ENCODE data around the gene CDK6.
A peak's percentile ranks its signal among the peaks of the same experiment; 100 is the strongest.
"Not testable (repeated sequence)": the region's sequence is repeated elsewhere in the genome, so short reads cannot be mapped to it uniquely, and the experiment has no call there.

The CDK6 gene

DNA sequence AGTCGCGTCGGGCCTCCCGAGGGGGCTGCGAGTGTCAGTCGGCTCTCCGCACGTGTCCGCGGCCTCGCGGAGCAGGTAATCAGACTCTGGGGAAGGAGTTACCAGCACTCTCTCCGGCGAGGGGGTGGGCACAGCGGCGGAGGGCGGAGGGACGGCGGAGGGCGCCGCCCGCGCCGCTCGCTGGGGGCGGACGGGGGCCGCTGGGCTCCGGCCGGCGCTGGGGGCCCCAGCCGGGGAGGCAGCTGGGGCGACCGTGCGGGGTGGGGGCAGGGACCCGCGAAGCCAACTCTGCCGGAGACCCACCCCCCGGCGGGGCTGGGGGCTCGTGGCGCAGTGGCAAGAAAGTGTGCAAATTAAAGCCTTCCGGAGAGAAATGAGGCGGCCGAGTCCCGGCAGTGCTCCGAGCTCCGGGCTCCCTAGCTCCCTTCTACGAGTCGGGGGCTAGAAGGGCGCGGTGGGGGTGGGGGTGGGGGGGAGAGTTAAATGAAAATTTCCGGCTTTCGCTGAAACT is at the start of gene CDK6:
Gene CDK6 (minus strand): TSS at position 85 of the 511 bp plus-strand sequence. CDS start 3,250 bp downstream, outside the sequence.
- no peaks in the 10 kb centered on the region for H3K27me3 ChIP-seq (ENCODE audit: insufficient read depth, low read length)
- H3K9me3 ChIP-seq (ENCODE audit: low read length), result no peaks in the 10 kb centered on the region
- H3K4me1 ChIP-seq (ENCODE audit: insufficient read depth, low read length), result peaks cover 33% of the 10 kb centered on the region
- H2AFZ ChIP-seq (ENCODE audit: low read depth, low read length), result peak within 1 kb of the TSS; percentile 84
- no peaks in the 10 kb centered on the region for H3K36me3 ChIP-seq (ENCODE audit: insufficient read depth, low read length)
- H3K4me3 ChIP-seq (ENCODE audit: low read length), result peak within 1 kb of the TSS; percentile 85

DNA sequence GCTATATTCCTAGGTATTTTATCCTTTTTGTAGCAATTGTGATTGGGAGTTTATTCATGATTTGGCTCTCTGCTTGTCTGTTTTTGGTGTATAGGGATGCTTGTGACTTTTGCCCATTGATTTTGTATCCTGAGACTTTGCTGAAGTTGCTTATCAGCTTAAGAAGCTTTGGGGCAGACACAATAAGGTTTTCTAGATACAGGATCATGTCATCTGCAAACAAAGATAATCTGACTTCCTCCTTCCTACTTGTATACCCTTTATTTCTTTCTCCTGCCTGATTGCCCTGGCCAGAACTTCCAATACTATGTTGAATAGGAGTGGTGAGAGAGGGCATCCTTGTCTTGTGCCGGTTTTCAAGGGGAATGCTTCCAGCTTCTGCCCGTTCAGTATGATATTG is 49.7 kb upstream of the CDK6 start:
- not testable (repeated sequence) for H3K36me3 ChIP-seq (ENCODE audit: insufficient read depth, low read length); H3K4me1 ChIP-seq (ENCODE audit: insufficient read depth, low read length); H2AFZ ChIP-seq (ENCODE audit: low read depth, low read length); H3K4me3 ChIP-seq (ENCODE audit: low read length); H3K27me3 ChIP-seq (ENCODE audit: insufficient read depth, low read length); H3K9me3 ChIP-seq (ENCODE audit: low read length)

DNA sequence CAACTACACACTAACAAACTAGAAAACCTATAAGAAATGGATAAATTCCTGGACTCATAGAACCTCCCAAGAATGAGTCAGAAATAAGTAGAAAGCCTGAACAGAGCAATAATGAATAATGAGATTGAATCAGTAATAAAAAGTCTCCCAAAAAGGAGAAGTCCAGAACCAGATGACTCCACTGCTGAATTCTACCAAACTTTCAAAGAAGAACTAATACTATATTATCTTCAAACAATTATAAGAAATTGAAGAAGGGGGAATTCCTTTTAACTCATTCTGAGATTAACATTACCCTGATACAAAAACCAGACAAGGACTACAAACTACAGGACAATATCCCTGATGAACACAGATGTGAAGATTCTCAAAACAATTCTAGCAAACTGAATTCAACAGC is 47.8 kb upstream of the CDK6 start:
- Histone ChIP-seq H2AFZ (ENCODE audit: low read depth, low read length) (no peak overlapping the region), H3K9me3 (ENCODE audit: low read length) (peaks cover 2% of the 10 kb centered on the region), H3K4me3 (ENCODE audit: low read length) (no peak overlapping the region), H3K36me3 (ENCODE audit: insufficient read depth, low read length) (no peaks in the 10 kb centered on the region), H3K4me1 (ENCODE audit: insufficient read depth, low read length) (no peaks in the 10 kb centered on the region), H3K27me3 (ENCODE audit: insufficient read depth, low read length) (no peaks in the 10 kb centered on the region)

DNA sequence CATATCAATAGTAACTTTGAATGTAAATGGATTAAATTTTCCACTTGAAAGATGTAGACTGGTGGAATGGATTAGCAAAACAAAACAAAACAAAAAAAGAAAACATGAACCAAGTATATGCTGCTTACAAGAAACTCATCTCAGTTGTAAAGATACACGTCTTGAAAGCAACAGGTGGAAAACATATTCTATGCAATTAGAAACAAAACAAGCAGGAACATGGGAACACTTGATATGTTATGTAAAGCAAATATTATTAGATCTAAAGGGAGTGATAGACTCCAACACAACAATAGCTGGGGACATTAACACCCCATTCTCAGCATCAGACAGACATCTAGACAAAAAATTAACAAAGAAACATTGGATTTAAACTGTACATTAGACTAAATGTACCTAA is 46.4 kb upstream of the CDK6 start:
- H3K4me1 ChIP-seq (ENCODE audit: insufficient read depth, low read length), result no peaks in the 10 kb centered on the region
- H3K9me3 ChIP-seq (ENCODE audit: low read length), result no peaks in the 10 kb centered on the region
- no peaks in the 10 kb centered on the region for H3K36me3 ChIP-seq (ENCODE audit: insufficient read depth, low read length)
- H3K27me3 ChIP-seq (ENCODE audit: insufficient read depth, low read length), result no peaks in the 10 kb centered on the region
- no peak overlapping the region for H3K4me3 ChIP-seq (ENCODE audit: low read length)
- no peak overlapping the region for H2AFZ ChIP-seq (ENCODE audit: low read depth, low read length)

DNA sequence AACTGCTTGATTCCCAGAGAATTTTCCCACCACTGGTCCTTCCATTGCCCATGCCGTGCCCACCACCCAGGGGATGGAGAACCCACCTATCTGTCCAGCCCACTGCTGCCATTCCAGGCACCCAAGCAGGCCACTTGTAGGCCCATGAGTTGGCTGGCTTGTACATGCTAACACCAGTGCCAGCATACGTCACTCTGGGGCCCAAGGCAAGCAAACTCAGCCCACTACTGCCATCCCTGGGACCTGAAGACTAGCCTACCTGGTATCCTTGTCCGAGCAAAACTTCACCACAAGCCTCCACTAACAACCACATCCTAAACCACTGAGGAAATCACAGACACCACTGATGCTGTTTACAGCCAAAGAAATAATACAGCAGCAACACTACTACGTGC is 44.7 kb upstream of the CDK6 start:
- no peak overlapping the region for H3K4me3 ChIP-seq (ENCODE audit: low read length)
- H3K9me3 ChIP-seq (ENCODE audit: low read length), result no peaks in the 10 kb centered on the region
- H3K36me3 ChIP-seq (ENCODE audit: insufficient read depth, low read length), result no peaks in the 10 kb centered on the region
- no peaks in the 10 kb centered on the region for H3K4me1 ChIP-seq (ENCODE audit: insufficient read depth, low read length)
- no peaks in the 10 kb centered on the region for H3K27me3 ChIP-seq (ENCODE audit: insufficient read depth, low read length)
- H2AFZ ChIP-seq (ENCODE audit: low read depth, low read length), result no peak overlapping the region

GRCh38 chr7:92880212-92881090 is 44.1 kb upstream of the CDK6 start:
- Histone ChIP-seq H3K4me1 (ENCODE audit: insufficient read depth, low read length) (no peaks in the 10 kb centered on the region), H2AFZ (ENCODE audit: low read depth, low read length) (no peak overlapping the region), H3K27me3 (ENCODE audit: insufficient read depth, low read length) (no peaks in the 10 kb centered on the region), H3K9me3 (ENCODE audit: low read length) (no peaks in the 10 kb centered on the region), H3K4me3 (ENCODE audit: low read length) (no peak overlapping the region), H3K36me3 (ENCODE audit: insufficient read depth, low read length) (no peaks in the 10 kb centered on the region)

DNA sequence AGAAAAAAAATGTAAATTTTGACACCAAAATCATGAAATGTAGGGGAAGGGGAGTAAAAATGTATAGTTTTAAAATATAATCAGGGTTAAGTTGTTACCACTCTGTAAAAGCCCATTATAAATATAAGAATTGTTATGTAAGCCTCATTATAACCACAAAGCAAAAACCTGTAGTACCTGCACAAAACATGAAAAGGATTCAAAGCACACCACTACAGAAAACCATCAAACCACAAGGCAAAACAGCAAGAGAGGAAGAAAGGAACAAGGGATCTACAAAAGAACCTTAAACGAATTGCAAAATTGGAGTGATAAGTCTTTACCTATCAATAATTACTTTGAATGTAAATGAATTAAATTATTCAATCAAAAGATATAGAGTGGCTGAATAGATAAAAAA is 41.0 kb upstream of the CDK6 start:
- Histone ChIP-seq H3K4me1 (ENCODE audit: insufficient read depth, low read length) (no peaks in the 10 kb centered on the region), H3K4me3 (ENCODE audit: low read length) (no peak overlapping the region), H2AFZ (ENCODE audit: low read depth, low read length) (no peak overlapping the region), H3K36me3 (ENCODE audit: insufficient read depth, low read length) (no peaks in the 10 kb centered on the region), H3K9me3 (ENCODE audit: low read length) (no peaks in the 10 kb centered on the region), H3K27me3 (ENCODE audit: insufficient read depth, low read length) (no peaks in the 10 kb centered on the region)

GRCh38 chr7:92876836-92877235 is 40.5 kb upstream of the CDK6 start:
- H2AFZ ChIP-seq (ENCODE audit: low read depth, low read length), result no peak overlapping the region
- H3K9me3 ChIP-seq (ENCODE audit: low read length), result no peaks in the 10 kb centered on the region
- H3K4me3 ChIP-seq (ENCODE audit: low read length), result no peak overlapping the region
- no peaks in the 10 kb centered on the region for H3K4me1 ChIP-seq (ENCODE audit: insufficient read depth, low read length)
- H3K27me3 ChIP-seq (ENCODE audit: insufficient read depth, low read length), result no peaks in the 10 kb centered on the region
- no peaks in the 10 kb centered on the region for H3K36me3 ChIP-seq (ENCODE audit: insufficient read depth, low read length)

DNA sequence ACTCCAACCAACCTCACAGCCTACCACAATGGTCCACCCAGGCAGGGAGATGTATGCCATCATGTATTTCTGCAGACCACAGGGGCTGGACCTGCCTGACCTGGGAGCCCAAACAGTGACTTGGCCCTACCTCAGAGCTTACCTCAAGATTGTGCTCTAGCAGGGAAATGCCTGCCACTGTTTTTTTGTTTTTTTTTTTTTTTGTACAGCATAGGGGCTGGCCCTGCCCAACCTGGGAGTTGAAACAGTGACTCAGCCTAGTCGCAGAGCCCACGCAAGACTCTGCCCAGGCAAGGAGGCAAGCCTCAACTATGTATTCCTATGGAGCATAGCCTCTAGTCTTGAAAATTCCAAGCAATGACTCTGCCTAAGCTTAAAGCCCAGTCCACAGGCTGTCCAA is 39.3 kb upstream of the CDK6 start:
- peaks cover under 1% of the 10 kb centered on the region for H3K9me3 ChIP-seq (ENCODE audit: low read length)
- H3K36me3 ChIP-seq (ENCODE audit: insufficient read depth, low read length), result no peaks in the 10 kb centered on the region
- H3K4me3 ChIP-seq (ENCODE audit: low read length), result no peak overlapping the region

GRCh38 chr7:92875173-92875572 is 38.8 kb upstream of the CDK6 start:
- no peaks in the 10 kb centered on the region for H3K4me1 ChIP-seq (ENCODE audit: insufficient read depth, low read length)
- H3K4me3 ChIP-seq (ENCODE audit: low read length), result no peak overlapping the region
- H3K27me3 ChIP-seq (ENCODE audit: insufficient read depth, low read length), result no peaks in the 10 kb centered on the region
- H3K36me3 ChIP-seq (ENCODE audit: insufficient read depth, low read length), result no peaks in the 10 kb centered on the region
- H2AFZ ChIP-seq (ENCODE audit: low read depth, low read length), result no peak overlapping the region
- peaks cover 3% of the 10 kb centered on the region for H3K9me3 ChIP-seq (ENCODE audit: low read length)

More for the DNA sequence above, 39.3 kb upstream of the CDK6 start:
- Histone ChIP-seq H3K27me3 (ENCODE audit: insufficient read depth, low read length) (no peaks in the 10 kb centered on the region), H2AFZ (ENCODE audit: low read depth, low read length) (no peak overlapping the region), H3K4me1 (ENCODE audit: insufficient read depth, low read length) (no peaks in the 10 kb centered on the region)

- Histone ChIP-seq H3K36me3 (ENCODE audit: insufficient read depth, low read length) (no peaks in the 10 kb centered on the region), H3K4me1 (ENCODE audit: insufficient read depth, low read length) (no peaks in the 10 kb centered on the region), H3K27me3 (ENCODE audit: insufficient read depth, low read length) (no peaks in the 10 kb centered on the region), H2AFZ (ENCODE audit: low read depth, low read length) (no peak overlapping the region), H3K9me3 (ENCODE audit: low read length) (peaks cover 3% of the 10 kb centered on the region), H3K4me3 (ENCODE audit: low read length) (no peak overlapping the region)
Measured at GRCh38 chr7:92874567-92874966, 38.2 kb upstream of the CDK6 start.

DNA sequence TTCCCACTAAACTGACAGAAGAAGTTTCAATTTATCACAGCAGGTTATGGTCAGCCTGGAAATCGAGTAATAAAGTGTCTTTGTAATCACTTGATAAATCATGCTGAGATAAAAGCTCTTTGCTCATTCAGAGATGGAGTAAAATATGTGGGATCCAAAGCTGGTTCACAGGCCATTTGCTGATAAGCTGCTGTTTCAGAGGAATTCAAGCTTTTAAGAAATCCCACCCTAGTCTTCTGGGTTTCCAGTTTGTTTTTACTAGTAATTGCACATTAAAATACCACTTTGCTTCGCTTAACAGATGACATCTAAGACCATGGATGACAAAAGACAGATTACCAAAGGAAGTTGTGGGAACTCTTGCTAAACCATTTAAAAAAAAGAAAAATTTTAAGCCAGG is 37.4 kb upstream of the CDK6 start:
- H2AFZ ChIP-seq (ENCODE audit: low read depth, low read length), result no peak overlapping the region
- H3K36me3 ChIP-seq (ENCODE audit: insufficient read depth, low read length), result no peaks in the 10 kb centered on the region
- H3K27me3 ChIP-seq (ENCODE audit: insufficient read depth, low read length), result no peaks in the 10 kb centered on the region
- H3K4me1 ChIP-seq (ENCODE audit: insufficient read depth, low read length), result no peaks in the 10 kb centered on the region
- peaks cover 6% of the 10 kb centered on the region for H3K9me3 ChIP-seq (ENCODE audit: low read length)
- H3K4me3 ChIP-seq (ENCODE audit: low read length), result no peak overlapping the region

DNA sequence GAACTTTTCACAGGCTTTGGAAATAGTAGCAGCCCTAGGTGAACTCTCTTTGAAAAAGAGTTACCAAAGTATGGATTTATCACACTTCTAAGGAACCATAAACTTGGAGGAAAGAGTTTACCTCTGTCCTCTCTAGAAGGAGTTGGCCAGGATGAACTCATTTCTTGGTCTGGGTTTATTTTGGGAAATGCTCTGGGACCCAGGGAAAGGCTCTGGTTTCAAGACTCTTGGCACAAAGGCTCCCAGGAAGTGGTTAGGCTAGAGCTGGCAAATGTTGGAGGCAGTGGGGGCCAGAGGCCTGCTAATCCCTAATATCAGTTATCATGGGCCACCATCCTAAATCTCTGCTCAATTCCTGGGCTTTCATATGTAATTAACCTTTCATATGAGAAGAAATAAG is 36.3 kb upstream of the CDK6 start:
- H2AFZ ChIP-seq (ENCODE audit: low read depth, low read length), result no peak overlapping the region
- no peaks in the 10 kb centered on the region for H3K27me3 ChIP-seq (ENCODE audit: insufficient read depth, low read length)
- peaks cover 13% of the 10 kb centered on the region for H3K9me3 ChIP-seq (ENCODE audit: low read length)
- no peaks in the 10 kb centered on the region for H3K36me3 ChIP-seq (ENCODE audit: insufficient read depth, low read length)
- H3K4me3 ChIP-seq (ENCODE audit: low read length), result no peak overlapping the region
- no peaks in the 10 kb centered on the region for H3K4me1 ChIP-seq (ENCODE audit: insufficient read depth, low read length)
